ENCODE measurements around the gene SRM. TPM values are rescaled to one million over a fixed set of nuclear protein-coding genes. Genes with fewer than 3 reads are reported as not detected.

SRM gene
- total RNA-seq, 2 donors from 2014 or later, result 52.8 to 71.5 TPM

DNA sequence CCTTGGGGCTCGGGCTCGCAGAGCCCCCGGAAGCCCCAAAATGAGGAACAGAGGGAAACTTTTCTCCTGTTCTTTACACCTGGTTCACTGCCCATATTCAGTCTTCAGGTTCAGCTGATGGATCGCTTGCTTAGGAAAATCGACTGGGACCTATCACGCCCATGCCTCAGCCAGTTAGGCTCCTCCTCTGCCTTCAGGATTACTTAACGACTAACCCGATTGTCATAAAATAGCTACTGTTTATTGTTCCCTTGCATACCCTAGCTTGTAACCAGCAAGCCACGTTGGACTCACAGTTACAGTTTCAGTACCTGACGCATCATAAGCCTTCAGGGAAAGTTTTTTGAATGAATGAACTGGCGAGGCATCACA lies 46.7 kb downstream of the SRM start:
- Histone ChIP-seq H3K9me3 (no peaks in the 10 kb centered on the region), H3K36me3 (peaks cover 47% of the 10 kb centered on the region), H3K4me1 (peaks cover 0 to 36% of the 10 kb centered on the region in 2 donors), H3K27me3 (no peaks in the 10 kb centered on the region), H3K27ac (peak overlapping the region; percentile 91 to 94), H3K4me3 (peak overlapping the region; percentile 76 to 92)
- TF ChIP-seq, protein P1, sequence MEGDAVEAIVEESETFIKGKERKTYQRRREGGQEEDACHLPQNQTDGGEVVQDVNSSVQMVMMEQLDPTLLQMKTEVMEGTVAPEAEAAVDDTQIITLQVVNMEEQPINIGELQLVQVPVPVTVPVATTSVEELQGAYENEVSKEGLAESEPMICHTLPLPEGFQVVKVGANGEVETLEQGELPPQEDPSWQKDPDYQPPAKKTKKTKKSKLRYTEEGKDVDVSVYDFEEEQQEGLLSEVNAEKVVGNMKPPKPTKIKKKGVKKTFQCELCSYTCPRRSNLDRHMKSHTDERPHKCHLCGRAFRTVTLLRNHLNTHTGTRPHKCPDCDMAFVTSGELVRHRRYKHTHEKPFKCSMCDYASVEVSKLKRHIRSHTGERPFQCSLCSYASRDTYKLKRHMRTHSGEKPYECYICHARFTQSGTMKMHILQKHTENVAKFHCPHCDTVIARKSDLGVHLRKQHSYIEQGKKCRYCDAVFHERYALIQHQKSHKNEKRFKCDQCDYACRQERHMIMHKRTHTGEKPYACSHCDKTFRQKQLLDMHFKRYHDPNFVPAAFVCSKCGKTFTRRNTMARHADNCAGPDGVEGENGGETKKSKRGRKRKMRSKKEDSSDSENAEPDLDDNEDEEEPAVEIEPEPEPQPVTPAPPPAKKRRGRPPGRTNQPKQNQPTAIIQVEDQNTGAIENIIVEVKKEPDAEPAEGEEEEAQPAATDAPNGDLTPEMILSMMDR (IDR thresholded peaks at IDR 0.05), result no peak
- DNase-seq (ENCODE audit: low spot score), result no peak

DNA sequence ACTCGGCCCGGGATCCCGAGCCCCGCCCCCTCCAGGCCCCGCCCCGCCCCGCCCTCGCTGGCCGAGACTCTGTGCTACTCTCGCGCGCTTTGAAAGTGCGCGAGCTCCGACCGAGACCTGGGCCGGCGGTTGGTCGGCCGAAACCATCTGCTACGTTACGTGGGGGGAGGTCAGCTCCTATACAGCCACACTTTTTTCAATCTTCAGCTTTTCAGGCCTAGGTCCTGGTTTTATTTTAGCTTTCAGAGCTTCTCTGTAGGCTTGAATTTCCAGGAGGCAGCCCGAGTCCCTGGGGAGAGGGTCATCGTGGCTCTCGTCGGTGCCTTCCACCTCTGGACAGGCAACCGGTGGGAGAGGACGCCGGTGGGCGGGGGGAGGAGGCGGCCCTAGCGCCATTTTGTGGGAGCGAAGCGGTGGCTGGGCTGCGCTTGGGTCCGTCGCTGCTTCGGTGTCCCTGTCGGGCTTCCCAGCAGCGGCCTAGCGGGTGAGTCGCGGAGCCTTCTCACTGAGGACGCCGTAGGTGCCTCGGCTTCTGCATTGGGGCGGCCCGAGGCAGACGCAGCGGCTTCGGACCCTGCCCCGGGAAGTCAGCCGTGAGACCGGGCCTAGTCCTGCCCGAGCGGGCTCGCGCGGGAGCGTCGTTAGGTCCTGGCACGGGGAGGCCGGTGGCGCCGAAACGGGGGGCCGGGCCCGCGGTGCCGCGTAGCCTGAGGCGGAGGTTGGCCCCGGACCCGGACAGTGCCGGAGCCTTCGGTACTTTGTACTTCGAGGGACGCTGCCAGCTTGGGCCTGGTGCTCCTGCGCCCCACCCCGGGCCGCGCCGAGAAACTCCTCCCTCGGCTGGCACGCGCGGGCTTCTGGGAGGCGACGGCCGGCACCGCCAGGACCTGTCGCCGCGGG lies 47.3 kb downstream of the SRM start, which contains the start of gene TARDBP:
Gene TARDBP, plus strand, starts transcription at position 395 of the 900 bp plus-strand sequence. CDS start 1,074 bp downstream, outside the sequence.
- peaks cover 0 to 36% of the 10 kb centered on the region in 2 donors for H3K4me1 ChIP-seq
- H3K4me3 ChIP-seq, result peak within 1 kb of the TSS; percentile 76 to 92
- no peaks in the 10 kb centered on the region for H3K9me3 ChIP-seq
- peak; percentile 88 for DNase-seq (ENCODE audit: low spot score)
- peaks cover 41% of the 10 kb centered on the region for H3K36me3 ChIP-seq
- TF ChIP-seq, protein P1 (IDR thresholded peaks at IDR 0.05), result no peak
- H3K27me3 ChIP-seq, result no peaks in the 10 kb centered on the region
- H3K27ac ChIP-seq, result peak within 1 kb of the TSS; percentile 91 to 94

Other genes starting within 250 kb of the SRM start
- 10 to 100 TPM; 60.8 to 64.6 TPM for gene TARDBP, start 47.4 kb downstream of the SRM start, total RNA-seq
- not detected for gene MASP2, start 12.8 kb downstream of the SRM start, total RNA-seq
- 10 to 100 TPM; 20.5 to 22.0 TPM for gene EXOSC10, start 39.9 kb upstream of the SRM start, total RNA-seq
- 1 to 10 TPM; 1.6 to 4.8 TPM for gene ANGPTL7, start 129.3 kb upstream of the SRM start, total RNA-seq
- gene MTOR, start 202.5 kb upstream of the SRM start, total RNA-seq, result 10 to 100 TPM; 28.1 to 36.0 TPM
- 10 to 100 TPM; 12.0 to 13.9 TPM for gene UBIAD1, start 213.2 kb upstream of the SRM start, total RNA-seq

Measured in right atrium auricular region (tissue), 2 donors.